MM.1S (cell line): ENCODE data around the gene CFAP251.

Experiments used
- DNase-seq: peaks from one replicate; pipeline ENCODE4 v3.0.0-alpha.2; 2015
- H2AFZ ChIP-seq: fragments of 300-600 bp; sonication (generic); 2 replicates; pipeline ENCODE4 v1.6.0; 2016; ENCODE audit warnings: antibody characterized with exemption, low read length
- H3F3A ChIP-seq: fragments of 300-600 bp; sonication (generic); 2 replicates; pipeline ENCODE4 v1.6.1; 2016; ENCODE audit warnings: mild to moderate bottlenecking, antibody characterized with exemption, low read length, moderate library complexity, mixed read lengths; ENCODE audit not compliant: insufficient read depth
- H3K27ac ChIP-seq: fragments of 300-600 bp; sonication (generic); 2 replicates; pipeline ENCODE4 v1.5.1; 2016; ENCODE audit warnings: mild to moderate bottlenecking, low read length
- H3K27me3 ChIP-seq: fragments of 300-600 bp; sonication (generic); replicated peaks from 2 replicates; pipeline ENCODE4 v1.6.0; 2016; ENCODE audit warnings: low read length; ENCODE audit not compliant: insufficient read depth
- H3K36me3 ChIP-seq: fragments of 300-600 bp; sonication (generic); replicated peaks from 2 replicates; pipeline ENCODE4 v1.6.1; 2016; ENCODE audit warnings: mild to moderate bottlenecking, low read length, mixed read lengths; ENCODE audit not compliant: insufficient read depth
- H3K4me1 ChIP-seq: fragments of 300-600 bp; sonication (generic); 2 replicates; pipeline ENCODE4 v1.6.1; 2016; ENCODE audit warnings: low read length, mixed read lengths
- H3K4me2 ChIP-seq: fragments of 300-600 bp; sonication (generic); 2 replicates; pipeline ENCODE4 v1.6.0; 2016; ENCODE audit warnings: low read depth, low read length
- H3K4me3 ChIP-seq: fragments of 300-600 bp; sonication (generic); 2 replicates; pipeline ENCODE4 v1.5.1; 2016; ENCODE audit warnings: low read length, mixed read lengths
- H3K79me2 ChIP-seq: fragments of 300-600 bp; sonication (generic); 2 replicates; pipeline ENCODE4 v1.6.1; 2016; ENCODE audit warnings: mixed run types, low read length, mixed read lengths
- H3K9ac ChIP-seq: fragments of 300-600 bp; sonication (generic); 2 replicates; pipeline ENCODE4 v1.6.1; 2016; ENCODE audit warnings: low read length, mixed read lengths
- H3K9me2 ChIP-seq: fragments of 300-600 bp; sonication (generic); replicated peaks from 2 replicates; pipeline ENCODE4 v1.6.1; 2016; ENCODE audit warnings: mild to moderate bottlenecking, low read length, mixed read lengths; ENCODE audit not compliant: insufficient read depth
- H3K9me3 ChIP-seq: fragments of 300-600 bp; sonication (generic); replicated peaks from 2 replicates; pipeline ENCODE4 v1.6.1; 2016; ENCODE audit warnings: mild to moderate bottlenecking, low read length, mixed read lengths; ENCODE audit not compliant: insufficient read depth
- H4K20me1 ChIP-seq: fragments of 300-600 bp; sonication (generic); 2 replicates; pipeline ENCODE4 v1.6.1; 2016; ENCODE audit warnings: mild to moderate bottlenecking, low read length, moderate library complexity, mixed read lengths; ENCODE audit not compliant: insufficient read depth
- EZH2 ChIP-seq: fragments of 300-600 bp; sonication (generic); optimal IDR thresholded peaks from 2 replicates; pipeline ENCODE3; 2017; ENCODE audit warnings: low read depth, mild to moderate bottlenecking, antibody characterized with exemption, low read length, mixed read lengths
- EZH2phosphoT487 ChIP-seq: fragments of 300-600 bp; sonication (generic); IDR thresholded peaks from 2 replicates; pipeline ENCODE4 v1.6.1; 2018; ENCODE audit warnings: antibody characterized with exemption, low read length
- TF ChIP-seq, protein P1 (sequence below): fragments of 300-600 bp; sonication (generic); IDR thresholded peaks from 2 replicates; pipeline ENCODE4 v1.5.1; 2016; ENCODE audit warnings: antibody characterized with exemption, low read length, mixed read lengths

Gene CFAP251

DNA sequence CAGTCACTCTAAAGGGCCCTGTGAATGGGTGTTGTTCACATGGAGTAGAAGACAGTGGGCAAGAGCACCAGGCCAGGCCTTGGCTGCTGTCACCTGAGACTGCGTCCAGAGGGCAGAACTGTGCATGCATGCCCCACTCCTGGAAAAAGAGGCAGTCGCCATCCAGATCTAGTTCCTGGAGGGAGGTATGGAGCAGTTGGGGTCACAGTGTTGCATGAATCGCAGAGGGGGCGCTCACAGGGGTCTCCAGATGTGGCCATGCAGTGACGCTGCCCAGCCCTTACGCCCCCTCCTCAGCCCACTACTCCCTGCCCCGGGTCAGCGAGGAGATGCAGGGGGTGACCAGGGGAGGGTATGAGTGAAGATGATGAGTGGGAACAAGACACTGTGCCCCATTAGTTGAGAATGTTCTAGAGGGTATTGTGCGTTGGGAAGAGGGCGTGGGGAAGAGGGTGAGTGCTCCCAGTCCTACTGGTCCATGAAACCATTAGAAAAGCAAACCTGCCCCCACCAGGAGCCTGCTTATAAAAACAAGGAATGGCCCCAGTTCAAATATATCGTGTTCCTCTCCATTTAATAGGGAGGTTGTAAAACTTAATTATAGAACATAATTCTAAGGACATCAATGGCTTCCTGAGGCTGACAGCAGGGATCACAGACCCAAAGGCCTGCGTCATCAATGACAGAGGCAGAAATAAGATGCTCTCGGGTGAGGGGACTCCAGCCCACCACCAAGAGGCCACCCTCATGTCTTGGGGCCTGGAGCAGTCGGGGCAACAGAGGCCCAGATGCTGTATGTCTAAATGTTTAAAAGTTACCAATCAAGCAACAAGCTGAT lies 71.1 kb downstream of the CFAP251 start:
- Histone ChIP-seq H3F3A (no peaks in the 10 kb centered on the region), H3K27me3 (no peaks in the 10 kb centered on the region), H3K9ac (no peak overlapping the region), H3K4me1 (no peaks in the 10 kb centered on the region), H3K27ac (no peak overlapping the region), H3K9me3 (no peaks in the 10 kb centered on the region), H4K20me1 (no peaks in the 10 kb centered on the region), H3K4me2 (no peak overlapping the region), H3K9me2 (no peaks in the 10 kb centered on the region), H3K4me3 (no peak overlapping the region), H3K79me2 (no peaks in the 10 kb centered on the region), H3K36me3 (no peaks in the 10 kb centered on the region), H2AFZ (no peak overlapping the region)
- TF ChIP-seq EZH2 = no peak
- no peak for TF ChIP-seq EZH2phosphoT487
- TF ChIP-seq, protein P1, sequence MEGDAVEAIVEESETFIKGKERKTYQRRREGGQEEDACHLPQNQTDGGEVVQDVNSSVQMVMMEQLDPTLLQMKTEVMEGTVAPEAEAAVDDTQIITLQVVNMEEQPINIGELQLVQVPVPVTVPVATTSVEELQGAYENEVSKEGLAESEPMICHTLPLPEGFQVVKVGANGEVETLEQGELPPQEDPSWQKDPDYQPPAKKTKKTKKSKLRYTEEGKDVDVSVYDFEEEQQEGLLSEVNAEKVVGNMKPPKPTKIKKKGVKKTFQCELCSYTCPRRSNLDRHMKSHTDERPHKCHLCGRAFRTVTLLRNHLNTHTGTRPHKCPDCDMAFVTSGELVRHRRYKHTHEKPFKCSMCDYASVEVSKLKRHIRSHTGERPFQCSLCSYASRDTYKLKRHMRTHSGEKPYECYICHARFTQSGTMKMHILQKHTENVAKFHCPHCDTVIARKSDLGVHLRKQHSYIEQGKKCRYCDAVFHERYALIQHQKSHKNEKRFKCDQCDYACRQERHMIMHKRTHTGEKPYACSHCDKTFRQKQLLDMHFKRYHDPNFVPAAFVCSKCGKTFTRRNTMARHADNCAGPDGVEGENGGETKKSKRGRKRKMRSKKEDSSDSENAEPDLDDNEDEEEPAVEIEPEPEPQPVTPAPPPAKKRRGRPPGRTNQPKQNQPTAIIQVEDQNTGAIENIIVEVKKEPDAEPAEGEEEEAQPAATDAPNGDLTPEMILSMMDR = no peak
- DNase-seq = no peak

DNA sequence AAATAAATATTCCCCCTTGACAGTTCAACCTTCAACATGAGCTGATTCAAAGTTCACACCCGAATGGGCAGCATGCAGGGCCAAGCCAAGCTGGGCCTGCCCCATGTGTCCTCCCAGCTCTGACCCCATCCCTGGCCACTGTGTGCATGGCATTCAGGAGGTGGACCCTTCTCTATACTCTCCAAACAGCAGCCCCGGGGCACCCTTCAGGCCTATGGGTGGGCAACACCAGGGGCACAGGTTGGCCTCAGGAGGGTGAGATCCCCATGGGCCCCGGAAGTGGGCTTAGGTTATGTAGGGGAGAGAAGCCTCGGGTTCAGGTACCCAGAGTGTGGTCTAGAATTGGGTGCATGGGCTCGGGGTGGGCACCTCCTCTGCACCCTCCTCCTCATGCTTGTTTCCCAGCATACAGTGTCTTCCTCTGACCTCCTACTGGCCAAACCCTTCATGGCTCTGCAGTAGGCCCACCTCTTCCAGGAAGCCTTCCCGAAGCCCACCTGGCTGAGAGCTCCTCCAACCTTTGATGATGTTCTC lies 71.8 kb downstream of the CFAP251 start:
- Histone ChIP-seq H3K27me3 (no peaks in the 10 kb centered on the region), H4K20me1 (no peaks in the 10 kb centered on the region), H3K9me2 (no peaks in the 10 kb centered on the region), H3K4me1 (no peaks in the 10 kb centered on the region), H3K4me2 (no peak overlapping the region), H3K27ac (no peak overlapping the region), H3K9me3 (no peaks in the 10 kb centered on the region), H3F3A (no peaks in the 10 kb centered on the region), H3K9ac (no peak overlapping the region), H2AFZ (no peak overlapping the region), H3K79me2 (no peaks in the 10 kb centered on the region), H3K36me3 (no peaks in the 10 kb centered on the region), H3K4me3 (no peak overlapping the region)
- TF ChIP-seq, protein P1 = no peak
- TF ChIP-seq EZH2phosphoT487 (no peak), EZH2 (no peak)
- no peak for DNase-seq

- DNase-seq = no peak
- no peaks in the 10 kb centered on the region for H3K79me2 ChIP-seq
- no peak overlapping the region for H3K9ac ChIP-seq
- H4K20me1 ChIP-seq = no peaks in the 10 kb centered on the region
- H3K9me3 ChIP-seq = no peaks in the 10 kb centered on the region
- no peaks in the 10 kb centered on the region for H3K9me2 ChIP-seq
- no peak overlapping the region for H3K27ac ChIP-seq
- H3K36me3 ChIP-seq = no peaks in the 10 kb centered on the region
- no peaks in the 10 kb centered on the region for H3F3A ChIP-seq
- no peak overlapping the region for H3K4me3 ChIP-seq
- no peak overlapping the region for H3K4me2 ChIP-seq
- H2AFZ ChIP-seq = no peak overlapping the region
- H3K27me3 ChIP-seq = no peaks in the 10 kb centered on the region
- H3K4me1 ChIP-seq = no peaks in the 10 kb centered on the region
- TF ChIP-seq, protein P1 = no peak
- TF ChIP-seq EZH2phosphoT487 (no peak), EZH2 (no peak)
Measured at GRCh38 chr12:121990692-121991603, 72.6 kb downstream of the CFAP251 start.
